Measurements from ENCODE around the gene RBM19. TPM values are rescaled to one million over a fixed set of nuclear protein-coding genes. Genes with fewer than 3 reads are reported as not detected.

RBM19 gene
- total RNA-seq, 2 experiments from 2014 or later = 66.9 to 67.7 TPM

GRCh38 chr12:113961921-113962710 lies 4.0 kb downstream of the RBM19 start:
- ATAC-seq = peak; percentile 67
- peaks cover 59% of the 10 kb centered on the region for H3K36me3 Mint-ChIP-seq (ENCODE audit: low read depth)

GRCh38 chr12:113960030-113960429 lies 6.1 kb downstream of the RBM19 start:
- no peaks in the 10 kb centered on the region for H3K9me3 Mint-ChIP-seq
- H3K4me1 Mint-ChIP-seq (ENCODE audit: low read depth) = peaks cover 39% of the 10 kb centered on the region
- DNase-seq = no peak
- H3K4me3 Mint-ChIP-seq = no peak overlapping the region
- no peak for TF ChIP-seq CTCF (IDR thresholded peaks at IDR 0.05)
- intact Hi-C loops (cut with micrococcal nuclease) = no loop called here
- ChIA-PET POLR2A (no interaction called here), CTCF (interaction anchor here (1.4 kb wide), 1 partner anchor 15 kb away, joined by 3 read pairs; no protein-coding TSS in a partner anchor)
- no peaks in the 10 kb centered on the region for H3K27me3 Mint-ChIP-seq
- peak overlapping the region; percentile 67 for H3K27ac Mint-ChIP-seq
- peaks cover 71% of the 10 kb centered on the region for H3K36me3 Mint-ChIP-seq (ENCODE audit: low read depth)
- no peak for ATAC-seq

More at GRCh38 chr12:113961921-113962710, 4.0 kb downstream of the RBM19 start:
- Mint-ChIP-seq H3K27ac (peak overlapping the region; percentile 97), H3K4me1 (ENCODE audit: low read depth) (peaks cover 46% of the 10 kb centered on the region), H3K4me3 (peak overlapping the region; percentile 65), H3K9me3 (no peaks in the 10 kb centered on the region), H3K27me3 (no peaks in the 10 kb centered on the region)
- intact Hi-C loops (cut with micrococcal nuclease) = no loop called here
- ChIA-PET POLR2A (interaction anchor here (0.8 to 1.3 kb wide), 4 partner anchors 9 to 98 kb away, joined by 3 to 4 read pairs (median 3); no protein-coding TSS in a partner anchor), CTCF (interaction anchor here (0.8 to 1.8 kb wide), 4 partner anchors 13 to 515 kb away, joined by 3 to 4 read pairs (median 4); no protein-coding TSS in a partner anchor)
- TF ChIP-seq CTCF (IDR thresholded peaks at IDR 0.05) = no peak
- DNase-seq = peak; percentile 80

- intact Hi-C loops (cut with micrococcal nuclease) = no loop called here
- Mint-ChIP-seq H3K27me3 (no peaks in the 10 kb centered on the region), H3K36me3 (ENCODE audit: low read depth) (peaks cover 69% of the 10 kb centered on the region), H3K4me1 (ENCODE audit: low read depth) (peaks cover 32% of the 10 kb centered on the region), H3K9me3 (no peaks in the 10 kb centered on the region), H3K4me3 (no peak overlapping the region), H3K27ac (no peak overlapping the region)
- no peak for TF ChIP-seq CTCF (IDR thresholded peaks at IDR 0.05)
- ATAC-seq (no peak), DNase-seq (no peak)
- CTCF ChIA-PET = interaction anchor here (1.4 kb wide), 1 partner anchor 16 kb away, joined by 3 read pairs; no protein-coding TSS in a partner anchor
- POLR2A ChIA-PET = no interaction called here
Measured at GRCh38 chr12:113959096-113959495, 7.0 kb downstream of the RBM19 start.

GRCh38 chr12:113958108-113958507 lies 8.0 kb downstream of the RBM19 start:
- ATAC-seq = no peak
- Mint-ChIP-seq H3K4me3 (no peak overlapping the region), H3K9me3 (no peaks in the 10 kb centered on the region), H3K4me1 (ENCODE audit: low read depth) (peaks cover 22% of the 10 kb centered on the region), H3K27ac (no peak overlapping the region), H3K36me3 (ENCODE audit: low read depth) (peaks cover 69% of the 10 kb centered on the region), H3K27me3 (no peaks in the 10 kb centered on the region)
- CTCF ChIA-PET = no interaction called here
- intact Hi-C loops (cut with micrococcal nuclease) = no loop called here
- POLR2A ChIA-PET = no interaction called here
- no peak for DNase-seq
- TF ChIP-seq CTCF (IDR thresholded peaks at IDR 0.05) = no peak

GRCh38 chr12:113957627-113958026 lies 8.5 kb downstream of the RBM19 start:
- peaks cover 18% of the 10 kb centered on the region for H3K4me1 Mint-ChIP-seq (ENCODE audit: low read depth)
- peaks cover 66% of the 10 kb centered on the region for H3K36me3 Mint-ChIP-seq (ENCODE audit: low read depth)
- TF ChIP-seq CTCF (IDR thresholded peaks at IDR 0.05) = no peak
- no peaks in the 10 kb centered on the region for H3K9me3 Mint-ChIP-seq
- ChIA-PET POLR2A (no interaction called here), CTCF (no interaction called here)
- no peak overlapping the region for H3K4me3 Mint-ChIP-seq
- no peak overlapping the region for H3K27ac Mint-ChIP-seq
- intact Hi-C loops (cut with micrococcal nuclease) = no loop called here
- DNase-seq = no peak
- H3K27me3 Mint-ChIP-seq = no peaks in the 10 kb centered on the region
- ATAC-seq = no peak
